HUDEP-2 (cell line): ENCODE results near the gene PLEKHA1.

Experiments used
- DNase-seq, 76 experiments: peaks; one replicate each; lab custom pipeline; 2025; ENCODE audit not compliant: unreplicated experiment in 76 of 76; lab: John Stamatoyannopoulos, UW

The PLEKHA1 gene

GRCh38 chr10:122420624-122421007, 46.1 kb downstream of the PLEKHA1 start:
- DNase-seq, result no peak

GRCh38 chr10:122421054-122421625, 46.6 kb downstream of the PLEKHA1 start:
- DNase-seq, result no peak

- DNase-seq, result no peak
Observed at GRCh38 chr10:122421742-122422141, 47.2 kb downstream of the PLEKHA1 start.

GRCh38 chr10:122422266-122422989, 47.9 kb downstream of the PLEKHA1 start:
- DNase-seq, result no peak

GRCh38 chr10:122424059-122424458, 49.6 kb downstream of the PLEKHA1 start:
- no peak for DNase-seq

- DNase-seq, result no peak
Observed at GRCh38 chr10:122426829-122427228, 52.3 kb downstream of the PLEKHA1 start.

- no peak for DNase-seq
Observed at GRCh38 chr10:122427280-122427679, 52.8 kb downstream of the PLEKHA1 start.

GRCh38 chr10:122435212-122435827, 60.8 kb downstream of the PLEKHA1 start:
- DNase-seq, result peak in 22 of 76 experiments; percentile 5 to 51 (median 24)

GRCh38 chr10:122441961-122442360, 67.5 kb downstream of the PLEKHA1 start:
- no peak for DNase-seq

GRCh38 chr10:122445469-122445868, 71.0 kb downstream of the PLEKHA1 start:
- DNase-seq, result no peak

GRCh38 chr10:122445904-122446303, 71.4 kb downstream of the PLEKHA1 start:
- no peak for DNase-seq

GRCh38 chr10:122446668-122447423, 72.3 kb downstream of the PLEKHA1 start:
- peak in 9 of 76 experiments; percentile 4 to 59 (median 16) for DNase-seq

- no peak for DNase-seq
Observed at GRCh38 chr10:122448600-122448999, 74.1 kb downstream of the PLEKHA1 start.

- no peak for DNase-seq
Observed at GRCh38 chr10:122449153-122449552, 74.6 kb downstream of the PLEKHA1 start.

GRCh38 chr10:122450353-122450990, 76.0 kb downstream of the PLEKHA1 start:
- no peak for DNase-seq

GRCh38 chr10:122454071-122454470, 79.6 kb downstream of the PLEKHA1 start:
- no peak for DNase-seq

GRCh38 chr10:122454603-122455080, 80.1 kb downstream of the PLEKHA1 start, which contains the start of gene ARMS2:
TSS of gene ARMS2 (plus strand) at chr10:122454653. CDS start at chr10:122454728, 75 bp downstream.
- no peak for DNase-seq

GRCh38 chr10:122455376-122456079, 81.0 kb downstream of the PLEKHA1 start:
- no peak for DNase-seq

GRCh38 chr10:122457934-122458333, 83.4 kb downstream of the PLEKHA1 start:
- DNase-seq, result no peak

GRCh38 chr10:122458693-122459092, 84.2 kb downstream of the PLEKHA1 start:
- DNase-seq, result no peak
